Measurements from ENCODE around the gene THPO. TPM values are rescaled to one million over a fixed set of nuclear protein-coding genes. Genes with fewer than 3 reads are reported as not detected.

Gene THPO
- total RNA-seq, 1 experiment from 2014 or later = 1.1 TPM

DNA sequence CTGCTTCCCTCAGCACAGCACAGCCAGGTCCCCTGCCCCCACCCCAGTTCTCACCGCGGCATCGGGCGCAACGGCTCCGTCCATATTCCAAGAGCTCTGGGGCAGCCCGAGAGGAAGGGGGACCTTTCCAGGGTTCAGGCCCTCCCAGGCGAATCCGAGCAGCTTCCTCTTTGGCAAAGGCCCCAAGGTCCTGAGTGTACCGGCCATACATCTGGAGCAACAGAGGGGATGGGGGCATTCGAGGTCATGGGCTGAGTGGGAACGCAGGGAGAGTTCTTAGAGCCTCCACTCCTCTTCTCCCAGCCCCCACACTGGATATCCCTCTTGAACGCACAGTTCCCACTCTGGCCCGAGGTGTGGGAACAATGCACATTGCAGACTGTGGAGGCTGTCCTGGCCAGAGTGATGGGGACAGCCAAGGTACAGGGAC lies 19.1 kb downstream of the THPO start:
- in situ Hi-C loops (cut with HindIII; ENCODE audit: low pct_unique_long_range_greater_than_20kb, low sequenced_read_pairs) = loop anchor here (25.0 kb wide), 1 partner anchor 178 kb away; no protein-coding TSS in a partner anchor
- no peak for DNase-seq (ENCODE audit: low read depth, low spot score)

DNA sequence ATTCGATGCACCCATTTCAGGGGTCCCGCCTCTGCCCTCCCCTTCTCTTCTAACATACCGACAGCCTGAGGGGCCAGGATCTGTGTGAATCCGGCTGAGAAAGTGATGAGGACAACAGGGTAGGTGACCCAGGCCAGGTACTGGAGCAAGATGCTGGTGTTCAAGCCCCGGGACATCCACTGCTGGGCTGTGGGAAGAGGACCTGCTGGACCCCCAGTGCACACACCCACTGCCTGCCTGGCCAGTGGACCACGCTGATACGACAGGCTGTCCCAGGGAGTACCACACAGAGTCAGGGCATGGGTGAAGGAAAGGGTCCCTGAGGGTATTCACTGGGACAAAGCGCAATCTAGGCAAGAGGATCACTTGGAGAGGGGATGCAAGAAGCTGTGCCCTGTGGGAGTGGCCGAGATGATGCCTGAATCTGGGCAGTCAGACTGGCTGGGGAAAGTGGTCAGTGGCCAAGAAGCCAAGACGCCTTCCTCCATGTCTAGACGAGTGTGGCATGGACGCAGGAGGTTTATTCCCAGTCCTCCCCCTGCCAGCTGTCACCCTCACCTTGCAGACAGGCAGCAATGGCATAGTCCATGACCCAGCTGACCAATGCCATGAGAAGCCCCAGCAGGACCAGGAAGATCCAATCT lies 19.8 kb downstream of the THPO start:
- in situ Hi-C loops (cut with HindIII; ENCODE audit: low pct_unique_long_range_greater_than_20kb, low sequenced_read_pairs) = loop anchor here (25.0 kb wide), 1 partner anchor 179 kb away; no protein-coding TSS in a partner anchor
- DNase-seq (ENCODE audit: low read depth, low spot score) = no peak

DNA sequence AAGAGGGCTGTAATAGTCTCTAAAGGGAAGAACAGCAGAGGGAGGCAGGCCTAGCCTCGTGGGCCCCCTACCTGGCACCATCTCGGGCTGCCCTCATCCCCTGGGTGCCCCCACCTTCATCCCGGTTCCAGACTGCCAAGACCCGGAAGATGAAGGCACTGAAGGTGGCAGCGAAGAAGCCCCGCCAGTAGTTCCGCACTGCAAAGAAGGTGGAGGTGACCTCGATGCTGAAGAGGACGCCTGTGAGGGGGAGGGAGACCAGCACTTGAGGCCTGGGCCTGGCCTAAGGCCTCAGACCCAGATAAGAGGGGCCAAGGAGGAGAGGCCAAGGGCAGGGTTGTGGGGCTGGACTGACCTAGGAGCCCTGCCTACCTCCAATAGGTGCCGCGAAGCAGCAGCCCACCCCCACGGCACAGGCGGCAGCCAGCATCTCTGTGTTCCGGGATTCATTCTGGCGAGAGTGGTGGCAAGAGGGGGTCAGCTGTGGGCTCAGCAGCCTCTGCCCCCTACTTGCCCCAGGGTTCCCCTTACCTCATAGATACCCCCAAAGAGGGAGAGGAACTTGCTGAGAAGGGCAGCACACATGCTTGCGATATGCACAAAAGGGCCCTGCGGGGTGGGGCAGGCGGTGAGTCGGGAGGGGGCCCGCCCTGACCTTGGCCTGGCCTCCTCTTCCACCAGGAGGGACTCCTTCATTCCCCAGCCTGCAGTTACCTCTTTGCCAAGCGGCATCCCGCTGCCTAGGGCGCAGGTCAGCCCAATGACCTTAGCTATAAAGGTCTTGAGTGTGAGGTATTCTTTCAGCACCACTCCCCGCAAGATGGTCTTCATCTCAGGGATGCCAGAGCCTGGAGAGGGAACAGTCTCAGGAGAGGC lies 20.5 kb downstream of the THPO start:
- in situ Hi-C loops (cut with HindIII; ENCODE audit: low pct_unique_long_range_greater_than_20kb, low sequenced_read_pairs) = loop anchor here (25.0 kb wide), 1 partner anchor 180 kb away; no protein-coding TSS in a partner anchor
- no peak for DNase-seq (ENCODE audit: low read depth, low spot score)

DNA sequence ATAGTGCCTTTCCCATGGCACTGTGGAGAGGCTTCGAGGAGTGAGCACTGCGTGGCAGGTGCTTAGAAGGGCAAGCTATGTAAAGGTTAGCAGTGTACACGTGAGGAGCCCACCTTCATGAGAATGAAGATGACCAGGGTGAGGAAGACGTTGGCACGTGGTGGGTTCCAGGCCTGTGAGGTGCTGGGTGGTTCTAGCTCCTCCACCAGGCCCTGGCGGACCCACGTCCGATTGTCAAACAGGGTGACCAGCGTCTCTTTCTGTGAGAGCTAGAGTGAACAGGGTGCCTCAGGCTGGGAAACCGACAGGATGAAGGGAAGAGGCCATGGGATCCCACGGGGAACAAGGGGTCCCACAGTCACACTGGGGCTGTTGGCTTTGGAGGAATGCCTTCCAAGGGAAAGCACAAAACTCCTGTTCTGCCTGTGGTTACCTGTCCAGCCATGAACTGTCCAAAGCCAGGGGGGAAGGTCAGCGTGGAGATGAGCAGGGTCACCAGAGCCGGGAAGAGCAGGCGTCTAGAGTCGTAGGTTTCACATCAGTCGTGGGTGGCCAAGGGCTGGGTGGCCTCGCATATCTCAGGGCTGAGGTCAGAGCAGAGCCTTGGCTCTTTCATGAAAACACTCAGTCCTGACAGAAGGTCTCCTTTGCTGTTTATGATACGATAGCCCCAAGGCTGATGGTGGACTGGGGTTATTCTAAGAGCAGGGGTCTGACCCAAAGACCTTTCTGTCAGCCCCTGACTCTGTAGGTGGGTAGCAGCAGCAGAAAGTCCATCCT lies 22.6 kb downstream of the THPO start:
- DNase-seq (ENCODE audit: low read depth, low spot score) = no peak
- in situ Hi-C loops (cut with HindIII; ENCODE audit: low pct_unique_long_range_greater_than_20kb, low sequenced_read_pairs) = loop anchor here (25.0 kb wide), 1 partner anchor 182 kb away; no protein-coding TSS in a partner anchor

DNA sequence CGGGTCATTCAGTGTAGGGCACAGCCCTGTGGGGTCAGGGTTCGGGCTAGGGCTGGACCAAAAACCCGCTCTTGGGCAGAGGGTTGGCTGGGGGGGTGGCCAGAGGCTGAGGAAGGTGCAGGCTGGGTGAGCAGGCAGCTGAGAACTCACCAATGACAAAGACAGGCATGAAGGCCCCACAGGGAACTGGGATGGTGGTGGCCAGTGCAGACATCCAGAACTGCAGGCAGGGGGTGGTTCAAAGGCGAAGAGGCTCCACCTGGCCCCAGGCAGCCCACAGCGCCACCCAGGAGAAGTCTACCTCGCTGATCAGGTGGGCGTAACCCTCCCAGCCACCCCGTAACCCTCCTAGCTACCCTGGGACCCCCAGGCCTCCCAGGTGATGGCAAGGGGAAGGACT lies 23.3 kb downstream of the THPO start:
- in situ Hi-C loops (cut with HindIII; ENCODE audit: low pct_unique_long_range_greater_than_20kb, low sequenced_read_pairs) = loop anchor here (25.0 kb wide), 1 partner anchor 183 kb away; no protein-coding TSS in a partner anchor
- no peak for DNase-seq (ENCODE audit: low read depth, low spot score)

DNA sequence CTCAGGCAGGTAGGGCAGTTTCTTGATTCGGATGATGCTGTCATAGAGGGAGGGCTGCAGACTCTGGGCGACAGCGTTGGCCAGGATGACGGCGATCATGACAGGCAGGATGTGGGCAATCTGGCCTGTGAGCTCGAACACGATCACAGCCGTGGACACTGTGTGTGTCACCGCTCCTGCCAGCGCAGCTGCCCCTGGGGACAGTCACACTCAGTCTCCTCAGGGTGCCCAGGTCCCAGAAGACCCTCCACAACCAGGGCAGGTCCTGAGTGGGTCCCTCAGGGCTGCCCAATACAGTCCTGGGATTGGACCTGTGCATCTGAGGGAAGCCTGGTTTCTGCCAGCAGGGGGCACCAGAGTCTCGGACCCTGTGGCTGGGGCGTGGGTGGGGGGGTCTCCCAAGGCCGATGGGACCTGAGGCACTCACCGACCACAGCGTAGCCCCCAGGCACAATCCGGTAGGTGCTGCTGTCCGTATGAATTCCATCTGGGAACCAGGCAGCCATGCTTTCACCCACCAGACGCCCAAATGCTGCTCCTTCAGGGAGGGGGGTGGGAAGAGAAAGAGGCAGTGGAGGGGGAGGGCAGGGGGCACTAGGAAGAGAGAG lies 23.8 kb downstream of the THPO start:
- peak; percentile 64 for DNase-seq (ENCODE audit: low read depth, low spot score)
- in situ Hi-C loops (cut with HindIII; ENCODE audit: low pct_unique_long_range_greater_than_20kb, low sequenced_read_pairs) = loop anchor here (25.0 kb wide), 1 partner anchor 183 kb away; no protein-coding TSS in a partner anchor

DNA sequence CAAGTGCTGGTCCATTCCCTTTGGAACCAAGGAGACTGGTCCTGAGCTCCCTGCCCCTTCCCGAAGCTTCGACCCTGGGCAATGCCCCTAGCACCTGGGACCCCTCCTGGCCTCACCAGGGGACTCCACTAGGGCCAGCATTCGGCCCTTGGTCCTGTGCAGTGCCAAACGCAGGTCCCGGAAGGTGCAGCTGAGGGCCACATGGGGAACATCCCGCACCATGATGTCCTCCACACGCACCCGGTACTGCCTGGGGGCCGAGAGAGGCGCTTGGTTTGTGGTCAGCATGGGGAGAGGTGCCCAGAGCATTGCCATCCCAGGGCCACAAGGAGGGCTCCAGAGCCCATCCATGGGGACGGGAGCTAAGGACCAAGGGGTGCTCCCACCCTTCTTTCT lies 24.5 kb downstream of the THPO start:
- in situ Hi-C loops (cut with HindIII; ENCODE audit: low pct_unique_long_range_greater_than_20kb, low sequenced_read_pairs) = loop anchor here (25.0 kb wide), 1 partner anchor 184 kb away; no protein-coding TSS in a partner anchor
- no peak for DNase-seq (ENCODE audit: low read depth, low spot score)

DNA sequence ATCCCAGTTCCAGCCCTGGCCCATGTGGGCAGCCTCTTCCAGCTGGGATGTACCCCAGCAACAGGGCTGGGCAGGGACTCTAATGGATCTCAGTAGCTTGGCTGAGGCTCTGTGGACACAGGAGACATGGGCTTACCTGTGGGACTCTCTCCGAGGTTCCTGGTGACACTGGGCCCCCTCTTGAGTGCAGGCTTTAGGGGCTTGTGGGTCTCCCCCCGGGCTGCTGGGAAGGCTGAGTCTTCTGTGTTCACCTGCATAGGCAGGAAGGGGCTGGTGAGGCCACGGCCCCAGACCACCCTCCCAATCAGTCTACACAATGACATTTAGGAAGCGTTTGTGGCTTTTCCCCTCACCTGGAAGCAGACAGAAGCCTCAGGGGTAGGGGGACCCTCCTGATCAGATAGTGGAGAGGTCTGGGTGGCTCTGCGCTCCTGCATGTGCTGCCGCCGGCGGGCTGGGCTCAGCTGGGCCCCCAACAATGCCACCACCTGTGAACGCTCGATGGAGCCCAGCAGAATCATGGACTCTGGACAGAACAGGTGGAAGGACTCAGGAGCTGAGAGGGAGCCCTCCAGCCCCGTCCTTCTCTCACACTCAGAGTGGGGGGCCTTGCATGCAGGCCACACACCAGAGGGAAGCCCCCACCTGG lies 25.0 kb downstream of the THPO start:
- in situ Hi-C loops (cut with HindIII; ENCODE audit: low pct_unique_long_range_greater_than_20kb, low sequenced_read_pairs) = loop anchor here (25.0 kb wide), 1 partner anchor 184 kb away; no protein-coding TSS in a partner anchor

DNA sequence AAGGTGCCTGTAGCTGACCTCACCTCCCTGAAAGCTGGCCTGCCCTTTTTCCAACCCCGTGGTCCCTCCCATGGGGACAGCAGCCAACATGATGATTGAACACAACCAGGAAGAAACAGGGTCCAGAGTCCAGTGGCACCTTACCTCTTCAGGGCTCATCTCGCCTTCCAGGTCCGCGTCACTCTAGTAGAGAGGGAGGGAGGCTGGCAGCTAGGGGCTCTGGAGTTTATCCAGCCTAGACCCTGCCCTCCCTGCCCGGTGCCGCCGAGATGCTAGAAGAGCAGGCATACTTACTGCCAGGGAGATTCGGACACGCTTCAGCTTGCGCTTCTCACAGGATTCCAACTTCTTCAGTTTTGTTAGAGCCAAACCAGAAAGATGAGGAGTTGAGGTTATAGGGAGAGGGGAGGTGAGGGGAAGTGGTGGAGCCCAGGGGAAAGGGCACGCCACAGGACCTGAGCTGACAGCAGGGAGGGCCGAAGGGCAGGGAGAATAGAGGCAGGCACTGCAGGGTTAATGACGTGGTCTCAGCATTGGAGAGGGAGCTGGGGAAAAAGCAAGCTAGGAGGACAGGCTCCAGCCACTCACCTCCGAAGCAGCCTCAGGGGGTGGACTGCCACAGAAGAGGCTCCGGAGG lies 25.7 kb downstream of the THPO start:
- in situ Hi-C loops (cut with HindIII; ENCODE audit: low pct_unique_long_range_greater_than_20kb, low sequenced_read_pairs) = loop anchor here (25.0 kb wide), 1 partner anchor 185 kb away; no protein-coding TSS in a partner anchor
- DNase-seq (ENCODE audit: low read depth, low spot score) = no peak

More for the DNA sequence above, 25.0 kb downstream of the THPO start:
- DNase-seq (ENCODE audit: low read depth, low spot score) = no peak

DNA sequence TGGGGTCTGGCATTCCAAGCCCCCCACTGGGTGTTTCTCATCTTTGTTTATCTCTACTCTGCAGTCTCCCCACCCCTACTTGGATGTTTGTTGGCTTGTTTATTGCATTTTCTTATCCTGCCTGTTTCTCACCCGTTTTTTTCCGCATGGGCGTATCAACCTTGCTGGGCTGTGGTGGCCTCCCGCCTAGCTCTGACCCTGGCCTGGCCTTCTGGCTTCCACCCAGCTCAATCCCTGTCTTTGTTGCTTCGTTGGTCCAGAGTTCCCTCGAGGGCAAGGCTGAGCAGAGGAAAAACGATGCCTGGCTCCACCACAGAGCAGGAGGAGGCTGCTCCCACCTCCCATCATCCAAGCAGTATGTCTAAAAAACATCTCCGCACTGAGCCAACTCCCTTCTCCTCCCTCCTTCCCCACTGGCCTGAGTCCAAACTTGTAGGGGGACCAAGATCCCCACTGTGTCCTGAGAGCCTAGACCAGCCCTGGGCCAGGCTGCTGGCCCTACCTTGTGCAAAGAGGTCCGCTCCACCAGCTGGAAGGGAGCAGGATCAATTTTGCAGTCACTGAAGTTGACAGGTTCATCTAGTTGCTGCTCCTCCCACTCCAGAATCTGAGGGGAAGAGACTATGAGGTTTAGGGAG lies 26.4 kb downstream of the THPO start:
- in situ Hi-C loops (cut with HindIII; ENCODE audit: low pct_unique_long_range_greater_than_20kb, low sequenced_read_pairs) = loop anchor here (25.0 kb wide), 1 partner anchor 186 kb away; no protein-coding TSS in a partner anchor
- DNase-seq (ENCODE audit: low read depth, low spot score) = no peak

DNA sequence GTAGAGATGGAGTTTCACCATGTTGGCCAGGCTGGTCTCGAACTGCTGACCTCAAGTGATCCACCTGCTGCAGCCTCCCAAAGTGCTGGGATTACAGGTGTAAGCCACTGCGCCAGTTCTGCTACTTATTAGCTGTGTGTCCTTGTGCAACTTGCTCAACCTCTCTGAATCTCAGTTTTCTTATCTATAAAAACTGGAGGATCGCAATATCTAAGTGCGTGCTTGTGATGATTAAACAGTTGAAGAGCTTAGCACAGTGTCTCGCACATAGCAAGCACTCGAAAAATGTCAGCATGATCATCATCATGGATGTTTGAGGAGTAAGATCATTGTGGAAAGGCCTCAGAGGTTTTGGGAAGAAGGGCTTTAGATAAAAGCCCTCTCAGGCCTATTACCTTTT lies 27.4 kb downstream of the THPO start:
- DNase-seq (ENCODE audit: low read depth, low spot score) = no peak
- in situ Hi-C loops (cut with HindIII; ENCODE audit: low pct_unique_long_range_greater_than_20kb, low sequenced_read_pairs) = loop anchor here (25.0 kb wide), 1 partner anchor 187 kb away; no protein-coding TSS in a partner anchor

DNA sequence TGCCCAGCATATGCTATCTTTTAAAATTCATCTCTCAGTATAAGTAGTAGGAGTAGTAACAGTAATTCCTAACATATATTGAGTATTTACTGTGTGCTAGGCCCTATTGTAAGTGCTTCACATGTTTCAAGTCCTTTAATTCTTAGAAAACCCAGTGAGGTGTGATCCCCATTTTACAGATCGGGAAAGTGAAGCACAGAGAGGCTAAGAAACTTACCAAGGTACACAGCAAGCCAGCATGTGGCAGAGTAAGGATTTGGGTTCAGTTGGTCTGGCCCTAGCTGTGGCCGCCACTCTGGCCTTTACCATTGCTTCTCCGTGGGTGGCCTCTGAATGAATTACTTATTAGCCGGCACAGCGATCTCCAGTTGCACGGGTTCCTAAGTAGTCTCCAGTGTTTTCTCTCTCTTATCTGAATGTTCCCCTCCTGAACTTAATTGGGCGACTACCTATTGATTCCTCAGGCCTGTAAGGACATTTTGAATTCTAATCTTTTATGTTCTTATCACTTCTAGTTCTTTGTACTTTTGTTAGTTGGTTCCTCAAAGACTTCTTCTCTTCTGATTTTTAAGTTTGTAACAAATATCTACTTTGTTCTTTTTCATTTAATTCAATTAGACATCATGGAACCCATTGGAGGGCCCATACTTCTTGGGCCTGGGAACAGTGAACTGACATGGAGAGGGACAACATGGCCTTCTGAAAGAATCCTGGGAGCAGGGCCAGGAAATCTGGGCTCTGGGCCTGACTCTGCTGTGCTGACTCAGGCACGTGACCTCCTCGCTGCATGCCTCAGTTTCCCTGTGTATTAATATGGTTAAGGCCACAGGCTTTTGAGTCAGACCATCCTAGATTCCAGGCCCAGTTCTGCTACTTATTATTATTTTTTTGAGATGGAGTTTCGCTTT lies 28.2 kb downstream of the THPO start:
- in situ Hi-C loops (cut with HindIII; ENCODE audit: low pct_unique_long_range_greater_than_20kb, low sequenced_read_pairs) = loop anchor here (25.0 kb wide), 1 partner anchor 187 kb away; no protein-coding TSS in a partner anchor
- no peak for DNase-seq (ENCODE audit: low read depth, low spot score)

DNA sequence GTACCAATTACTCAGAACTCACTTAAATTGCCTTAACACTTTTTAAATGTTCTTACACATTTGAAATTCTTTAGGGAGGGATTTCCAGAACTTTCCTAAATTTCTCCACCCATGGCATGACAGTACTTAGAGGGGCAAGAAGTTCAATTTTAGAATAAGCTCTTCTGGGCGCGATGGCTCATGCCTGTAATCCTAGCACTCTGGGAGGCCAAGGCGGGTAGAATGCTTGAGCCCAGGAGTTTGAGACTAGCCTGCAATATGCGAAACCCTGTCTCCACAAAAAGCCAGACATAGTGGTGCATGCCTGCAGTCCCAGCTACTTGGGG lies 30.0 kb downstream of the THPO start:
- in situ Hi-C loops (cut with HindIII; ENCODE audit: low pct_unique_long_range_greater_than_20kb, low sequenced_read_pairs) = no loop called here
- DNase-seq (ENCODE audit: low read depth, low spot score) = no peak

DNA sequence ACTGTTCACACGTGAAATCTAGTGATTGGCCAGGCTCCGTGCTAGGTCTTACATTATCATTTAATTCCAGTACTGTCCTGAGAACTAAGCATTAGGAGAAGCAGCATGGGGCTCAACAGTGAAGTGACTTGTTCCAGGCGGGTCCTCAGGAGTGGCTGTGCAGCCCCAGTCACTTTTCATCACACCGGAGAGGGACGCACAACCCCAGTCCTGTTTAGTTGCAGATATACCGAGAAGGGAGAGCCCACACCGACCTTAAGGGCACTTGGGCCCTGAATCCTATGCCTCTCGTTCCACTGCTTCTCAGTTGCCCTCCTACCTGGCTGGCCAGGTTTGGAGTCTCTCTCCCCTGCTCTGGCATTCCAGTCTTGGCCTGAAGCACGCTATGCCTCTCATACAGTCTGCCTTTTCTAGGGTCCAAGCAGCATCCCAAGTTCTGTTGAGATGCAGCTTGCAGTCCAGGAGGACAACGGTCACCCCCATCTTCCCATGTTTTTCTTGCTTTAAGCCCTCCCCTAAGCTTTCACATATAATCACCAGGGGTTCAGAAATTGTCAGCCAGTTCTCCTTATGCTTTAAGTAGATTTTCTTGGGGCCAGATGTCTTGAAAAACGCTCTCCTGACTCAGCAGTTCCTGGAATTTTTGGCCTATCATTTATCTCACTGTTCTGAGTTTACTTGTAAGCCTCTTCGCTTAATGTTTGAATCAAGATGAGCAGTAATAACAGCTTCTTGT lies 30.5 kb downstream of the THPO start:
- in situ Hi-C loops (cut with HindIII; ENCODE audit: low pct_unique_long_range_greater_than_20kb, low sequenced_read_pairs) = no loop called here
- DNase-seq (ENCODE audit: low read depth, low spot score) = no peak
